NCI-H2227 (cell line): ENCODE data around the gene FAF1.

Experiments used
- DNase-seq: peaks from one replicate; lab custom pipeline; 2025; ENCODE audit not compliant: unreplicated experiment; lab: John Stamatoyannopoulos, UW

The FAF1 gene

DNA sequence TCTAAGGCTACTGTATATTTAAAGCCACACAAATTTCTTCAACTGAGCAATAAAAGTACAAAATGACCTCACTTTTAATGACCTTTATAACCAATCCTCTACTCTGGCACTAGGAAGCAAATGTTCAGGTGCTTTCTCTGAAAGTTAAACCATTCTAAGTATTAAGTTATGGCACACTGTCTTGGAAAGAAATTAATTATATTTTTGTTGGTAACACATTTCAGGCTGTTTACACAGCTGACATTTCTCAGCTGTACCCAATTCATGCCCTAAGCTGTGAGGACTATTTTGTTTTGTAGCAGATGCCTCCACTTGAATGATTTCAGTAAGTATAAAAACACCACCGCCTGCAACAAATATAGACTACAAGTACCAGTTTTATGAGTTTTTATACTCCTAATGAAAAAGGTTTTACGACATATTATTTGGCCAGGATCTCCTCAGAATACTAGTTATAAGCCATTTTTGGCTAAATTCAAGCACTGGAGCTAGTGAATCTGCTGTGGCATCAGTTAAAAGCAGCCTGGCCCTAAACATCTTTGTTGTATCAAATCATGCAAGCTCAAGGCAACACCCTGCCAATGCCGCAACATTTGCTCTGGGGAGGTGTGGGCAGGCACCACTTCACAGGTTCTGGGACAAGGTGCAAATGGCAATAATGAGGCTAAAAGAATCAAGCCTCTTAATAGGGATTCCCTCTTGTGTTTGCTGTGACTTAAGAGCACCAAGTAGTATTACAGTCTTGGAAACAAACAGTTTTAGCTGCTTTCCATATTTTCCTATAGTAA, 308.4 kb downstream of the FAF1 start:
- no peak for DNase-seq

GRCh38 chr1:50646526-50646925, 313.5 kb downstream of the FAF1 start:
- DNase-seq = no peak

GRCh38 chr1:50645139-50645538, 314.9 kb downstream of the FAF1 start:
- no peak for DNase-seq

DNA sequence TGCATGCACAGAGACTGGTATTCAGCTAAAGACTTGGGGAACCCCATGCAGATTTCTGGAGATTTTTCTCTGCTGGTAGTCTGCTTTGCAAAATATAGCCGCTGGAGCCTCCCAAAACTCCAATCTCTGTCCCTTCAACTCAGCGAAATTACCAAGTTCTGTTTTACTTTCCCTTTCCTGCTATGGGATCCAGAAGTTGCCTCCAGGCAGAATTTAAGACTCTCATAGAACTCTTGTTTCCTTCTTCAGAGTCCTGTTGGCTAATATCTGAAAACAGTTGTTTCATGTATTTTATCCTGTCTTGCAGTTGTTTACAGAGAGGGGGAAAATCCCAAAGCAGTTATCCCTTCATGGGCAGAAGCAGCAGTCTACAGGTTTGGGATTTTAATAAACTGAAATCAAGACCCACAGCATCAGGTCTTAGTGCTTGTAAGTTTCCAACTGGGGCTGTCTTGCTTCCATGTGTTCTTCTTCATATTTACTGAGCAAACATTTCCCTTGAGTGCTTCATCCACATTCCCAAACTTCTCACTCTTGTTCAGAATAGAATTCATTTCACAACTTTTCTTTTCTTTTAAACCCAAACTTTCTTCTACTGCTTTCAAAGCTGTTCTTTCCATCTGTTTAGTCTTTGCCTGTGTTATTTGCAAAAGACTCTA, 315.5 kb downstream of the FAF1 start:
- no peak for DNase-seq

DNA sequence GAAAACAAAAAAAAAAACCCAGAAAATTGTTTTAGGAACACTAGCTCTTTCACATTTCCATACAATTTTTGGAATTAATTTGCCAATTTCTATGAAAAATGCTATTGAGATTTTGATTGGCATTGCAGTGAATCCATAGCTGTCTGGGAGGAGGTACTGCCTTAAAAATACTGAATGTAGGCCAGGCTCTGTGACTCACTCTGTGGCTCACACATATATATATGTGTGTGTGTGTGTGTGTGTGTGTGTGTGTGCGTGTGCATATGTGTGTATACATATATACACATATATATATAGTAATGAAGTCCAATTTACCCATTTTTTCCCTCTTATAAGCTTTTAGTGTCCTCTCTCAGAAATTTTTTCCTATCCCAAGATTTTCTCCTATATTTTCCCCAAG, 322.6 kb downstream of the FAF1 start:
- DNase-seq = no peak

- no peak for DNase-seq
Measured at GRCh38 chr1:50634251-50634650, 325.8 kb downstream of the FAF1 start.

DNA sequence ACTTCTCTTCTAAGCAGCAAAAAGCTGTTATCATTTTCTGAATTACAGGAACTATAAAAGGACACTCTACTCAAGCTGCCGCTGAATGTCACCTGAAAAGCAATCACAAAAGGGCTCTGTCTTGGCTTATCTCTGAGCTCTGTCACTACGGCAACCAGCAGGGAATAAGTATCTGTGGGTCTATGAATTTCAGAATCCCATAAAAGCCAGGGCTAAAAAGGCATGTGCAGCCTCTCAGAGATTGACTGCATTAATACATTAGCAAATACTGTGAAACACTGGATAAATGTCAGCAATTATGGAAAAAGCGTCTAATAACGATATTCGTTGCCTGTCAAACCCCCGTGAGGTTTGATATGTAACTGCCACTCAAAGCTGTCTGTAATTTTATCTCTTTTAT, 326.6 kb downstream of the FAF1 start:
- peak; percentile 66 for DNase-seq

- DNase-seq = no peak
Measured at GRCh38 chr1:50631161-50631560, 328.9 kb downstream of the FAF1 start.

DNA sequence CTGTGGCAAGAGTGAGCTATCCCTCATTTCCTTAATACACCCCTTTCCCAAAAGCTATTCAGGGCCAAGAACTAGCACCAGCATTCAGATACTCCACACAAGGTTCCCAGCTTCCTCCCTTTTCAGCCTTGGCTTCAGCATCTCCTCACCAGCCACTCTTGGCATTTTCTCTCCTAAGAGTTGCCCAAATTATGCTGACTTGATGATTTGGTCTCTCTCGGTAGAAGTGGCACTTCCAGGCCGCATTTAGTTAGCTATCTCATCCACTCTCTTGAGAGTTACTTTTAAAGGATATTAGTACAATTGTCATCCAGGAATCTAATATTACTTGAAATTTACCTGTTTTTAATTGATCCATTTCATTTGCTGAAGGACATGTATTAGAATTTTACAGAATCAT, 337.8 kb downstream of the FAF1 start:
- DNase-seq = no peak

GRCh38 chr1:50620680-50621329, 339.3 kb downstream of the FAF1 start:
- DNase-seq = no peak

DNA sequence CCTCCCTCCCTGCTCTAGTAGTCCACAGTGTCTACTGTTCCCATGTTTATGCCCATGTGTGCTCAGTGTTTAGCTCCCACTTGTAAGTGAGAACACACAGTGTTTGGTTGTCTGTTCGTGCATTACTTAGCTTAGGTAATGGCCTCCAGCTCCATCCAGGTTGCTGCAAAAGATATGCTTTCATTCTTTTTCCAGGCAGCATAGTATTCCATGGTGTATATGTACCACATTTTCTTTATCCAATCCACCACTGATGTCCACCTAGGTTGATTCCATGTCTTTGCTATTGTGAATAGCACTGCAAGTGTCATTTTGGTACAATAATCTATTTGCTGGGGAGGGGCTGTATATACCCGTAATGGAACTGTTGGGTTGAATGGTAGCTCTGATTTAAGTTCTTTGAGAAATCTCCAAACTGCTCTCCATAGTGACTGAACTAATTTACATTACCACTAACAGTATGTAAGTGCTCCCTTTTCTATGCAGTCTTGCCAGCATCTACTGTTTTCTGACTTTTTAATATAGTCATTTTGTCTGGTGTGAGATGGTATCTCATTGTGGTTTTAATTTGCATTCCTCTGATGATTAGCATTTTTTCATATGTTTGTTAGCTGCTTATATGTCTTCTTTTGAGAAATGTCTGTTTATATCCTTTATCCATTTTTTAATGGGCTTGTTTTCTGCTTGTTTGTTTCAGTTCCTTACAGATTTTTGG, 344.9 kb downstream of the FAF1 start:
- no peak for DNase-seq

DNA sequence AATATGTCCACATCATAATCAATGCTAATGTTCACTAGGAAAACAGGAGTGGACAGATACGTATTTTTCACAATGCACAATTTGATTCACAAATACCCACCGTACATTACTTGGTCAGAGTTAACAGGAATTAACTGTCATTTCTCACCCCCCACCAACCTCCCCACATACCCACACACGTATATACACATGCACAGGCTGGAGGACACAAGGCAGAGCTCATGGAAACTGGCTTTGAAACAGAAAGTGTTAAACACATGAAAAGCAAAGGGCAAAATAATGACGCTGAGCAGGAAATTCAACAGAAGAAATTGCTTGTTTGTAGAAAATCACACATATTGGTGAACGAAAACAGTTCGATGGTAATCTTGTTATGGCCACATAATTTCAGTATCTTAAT, 348.4 kb downstream of the FAF1 start:
- no peak for DNase-seq

DNA sequence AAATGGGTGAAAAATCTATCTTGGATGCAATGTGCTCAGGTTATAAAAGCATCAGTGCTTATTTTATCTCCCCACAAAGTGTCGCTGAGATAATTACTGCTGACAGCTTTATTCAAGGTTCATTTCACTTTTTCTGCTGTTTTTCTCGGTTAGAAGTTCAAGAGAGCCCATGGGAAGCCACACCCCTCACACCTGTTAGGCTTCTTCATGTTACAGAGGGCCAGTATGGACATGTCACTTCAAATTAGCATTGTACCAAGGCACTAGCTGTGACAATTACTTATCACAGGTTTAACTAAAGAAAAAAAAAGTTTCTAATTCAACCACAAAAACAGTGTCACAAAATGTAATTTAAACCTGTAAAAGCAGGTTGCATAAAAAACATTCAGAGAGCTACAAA, 349.5 kb downstream of the FAF1 start:
- peak; percentile 17 for DNase-seq

DNA sequence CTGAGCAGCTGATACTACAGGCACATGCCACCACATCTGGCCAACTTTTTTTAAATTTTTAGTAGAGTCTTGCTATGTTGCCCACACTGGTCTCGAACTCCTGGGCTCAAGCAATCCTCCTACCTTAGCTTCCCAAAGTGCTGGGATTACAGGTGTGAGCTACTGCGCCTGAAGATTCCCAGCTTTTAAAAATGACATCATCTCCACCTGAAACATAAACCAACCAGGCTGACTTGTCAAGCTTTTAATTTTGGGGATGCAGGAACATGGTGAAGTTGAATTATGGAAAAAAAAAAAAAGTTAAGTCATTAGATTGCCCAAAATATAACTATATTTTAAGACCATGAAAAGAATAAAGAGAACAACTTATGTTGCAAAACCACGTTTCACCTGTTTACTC, 350.6 kb downstream of the FAF1 start:
- no peak for DNase-seq

GRCh38 chr1:50605186-50605875, 354.7 kb downstream of the FAF1 start:
- peak; percentile 28 for DNase-seq

DNA sequence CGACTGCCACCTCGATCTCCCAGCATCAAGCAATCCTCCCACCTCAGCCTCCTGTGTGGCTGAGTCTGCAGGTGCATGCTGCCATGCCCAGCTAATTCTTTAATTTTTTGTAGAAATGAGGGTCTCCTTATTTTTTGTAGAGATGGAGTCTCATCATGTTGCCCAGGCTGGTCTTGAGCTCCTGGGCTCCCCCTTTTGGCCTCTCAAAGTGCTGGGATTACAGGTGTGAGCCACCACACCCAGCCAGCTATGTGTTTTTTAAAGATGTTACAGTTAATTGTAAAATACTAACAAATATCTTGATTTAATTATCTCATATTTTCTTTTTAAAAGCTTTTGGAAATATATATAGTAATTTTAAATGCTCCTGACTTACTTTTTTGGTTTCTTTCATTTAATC, 355.5 kb downstream of the FAF1 start:
- DNase-seq = no peak

DNA sequence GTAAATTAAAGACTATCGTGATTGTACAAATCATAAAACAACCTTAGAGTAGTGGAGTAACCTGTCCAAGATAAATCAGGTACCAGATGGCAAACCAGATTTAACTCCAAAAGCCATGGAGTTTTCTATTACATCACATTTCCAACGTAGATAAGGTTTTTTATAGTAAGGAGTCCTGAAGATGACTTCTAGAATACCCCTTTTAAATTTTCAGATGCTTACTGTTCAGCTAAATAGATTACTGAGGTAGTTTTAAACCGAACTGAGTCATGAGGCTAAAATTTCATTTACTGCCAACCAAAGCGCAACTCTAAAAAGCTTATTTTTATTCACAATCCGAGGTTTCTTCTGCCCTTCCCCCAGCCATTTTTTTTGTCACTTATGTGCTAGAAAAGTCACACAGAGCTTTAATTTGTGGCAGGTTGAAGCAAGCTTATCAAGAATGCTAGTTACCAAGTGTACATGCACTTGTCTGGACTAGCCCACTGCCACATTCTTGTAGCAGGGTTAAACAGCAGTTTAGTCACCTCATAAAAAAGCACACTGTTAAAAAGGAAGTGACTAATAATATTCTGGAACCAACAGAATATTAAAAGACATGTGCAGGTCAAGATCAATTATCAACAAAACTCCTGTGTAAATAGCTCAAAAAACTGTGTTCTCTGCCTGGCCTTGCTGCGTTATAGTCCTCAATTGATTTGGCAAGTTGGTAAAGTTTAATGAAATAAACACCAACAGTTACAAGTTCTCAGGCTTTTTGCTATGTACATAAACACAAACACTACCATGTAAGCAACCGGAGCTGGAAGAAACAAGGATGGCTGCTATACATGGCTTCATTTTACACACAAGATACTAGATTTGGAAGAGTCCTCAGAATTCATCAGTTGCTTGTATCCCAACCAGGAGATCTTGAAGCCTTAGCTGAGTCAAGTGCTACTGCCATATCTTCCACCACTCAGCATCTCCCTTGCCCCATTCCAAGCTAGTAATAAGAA, 356.5 kb downstream of the FAF1 start:
- DNase-seq = no peak

DNA sequence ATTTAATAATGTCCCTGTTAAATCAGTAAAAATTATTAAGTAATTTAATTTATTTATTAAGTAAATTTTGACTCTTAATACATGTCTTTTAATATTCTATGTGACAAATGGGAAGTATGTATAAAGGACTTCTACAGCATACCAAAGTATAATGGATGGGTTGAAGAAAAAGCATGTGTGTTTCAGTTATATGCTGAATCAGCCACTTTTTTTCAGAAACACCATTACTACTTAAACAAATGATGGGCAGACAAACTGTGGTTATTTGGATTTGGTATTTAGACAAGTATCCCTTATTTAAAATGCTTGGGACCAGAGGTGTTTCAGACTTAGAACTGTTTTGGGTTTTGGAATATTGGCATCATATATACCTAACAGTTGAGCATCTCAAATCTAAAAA, 360.5 kb downstream of the FAF1 start:
- no peak for DNase-seq

- no peak for DNase-seq
Measured at GRCh38 chr1:50595874-50596273, 364.2 kb downstream of the FAF1 start.

- DNase-seq = peak; percentile 60
Measured at GRCh38 chr1:50593515-50593914, 366.6 kb downstream of the FAF1 start.
